Liver (tissue), 9 donors: ENCODE measurements around the gene TSPAN18. TPM values are rescaled to one million over a fixed set of nuclear protein-coding genes. Genes with fewer than 3 reads are reported as not detected.

ENCODE experiments used
- DNase-seq: peaks from one replicate; pipeline ENCODE4 v3.0.0-alpha.2; 2017; ENCODE audit warnings: low spot score
- H3K27ac ChIP-seq, 2 donors: one replicate each; pipeline ENCODE4 v1.7.0; 2013; ENCODE audit warnings: inconsistent platforms in 2 of 2, low read length in 2 of 2, control low read depth in 1 of 2, low read depth in 1 of 2, mild to moderate bottlenecking in 1 of 2
- H3K27me3 ChIP-seq, 4 donors: one replicate each; pipeline versions ENCODE4 v1.6.1 to v1.7.0; 2013; ENCODE audit warnings: low read length in 3 of 4, inconsistent platforms in 1 of 4, mild to moderate bottlenecking in 1 of 4, moderate library complexity in 1 of 4; ENCODE audit not compliant: control insufficient read depth in 4 of 4, insufficient read depth in 4 of 4
- H3K36me3 ChIP-seq, 4 donors: one replicate each; pipeline versions ENCODE4 v1.6.1 to v1.7.0; 2013; ENCODE audit warnings: low read length in 3 of 4, mild to moderate bottlenecking in 3 of 4, low read depth in 1 of 4, moderate library complexity in 1 of 4; ENCODE audit not compliant: control insufficient read depth in 4 of 4, insufficient read depth in 3 of 4
- H3K4me1 ChIP-seq, 4 donors: one replicate each; pipeline versions ENCODE4 v1.6.1 to v1.7.0; 2013; ENCODE audit warnings: low read length in 3 of 4, mild to moderate bottlenecking in 3 of 4, moderate library complexity in 1 of 4; ENCODE audit not compliant: control insufficient read depth in 4 of 4, insufficient read depth in 4 of 4
- H3K4me3 ChIP-seq, 3 donors: one replicate each; pipeline versions ENCODE4 v1.6.1 to v1.7.0; 2013; ENCODE audit warnings: low read length in 3 of 3, control low read depth in 1 of 3, low read depth in 1 of 3, mild to moderate bottlenecking in 1 of 3
- H3K9ac ChIP-seq, 2 donors: one replicate each; pipeline ENCODE4 v1.7.0; 2013; ENCODE audit warnings: low read length in 2 of 2, mild to moderate bottlenecking in 2 of 2, moderate library complexity in 2 of 2, control low read depth in 1 of 2, low read depth in 1 of 2
- H3K9me3 ChIP-seq, 4 donors: one replicate each; pipeline versions ENCODE4 v1.6.1 to v1.7.0; 2013; ENCODE audit warnings: low read length in 3 of 4; ENCODE audit not compliant: control insufficient read depth in 4 of 4
- FOXA2 ChIP-seq: IDR thresholded peaks from 2 replicates; pipeline ENCODE4 v1.6.1; 2016; ENCODE audit warnings: antibody characterized with exemption
- HNF4A ChIP-seq, 2 donors: conservative IDR thresholded peaks; 2 replicates each; pipeline ENCODE4 v1.6.1; 2016; ENCODE audit warnings: antibody characterized with exemption in 2 of 2, mild to moderate bottlenecking in 2 of 2
- HNF4G ChIP-seq: IDR thresholded peaks from 2 replicates; pipeline ENCODE4 v1.6.1; 2016; ENCODE audit warnings: antibody characterized with exemption
- JUND ChIP-seq, 2 donors: IDR thresholded peaks; 2 replicates each; pipeline ENCODE4 v1.6.1; 2016; ENCODE audit warnings: antibody characterized with exemption in 2 of 2
- NR2F2 ChIP-seq: IDR thresholded peaks from 2 replicates; pipeline ENCODE4 v1.6.1; 2016; ENCODE audit warnings: antibody characterized with exemption
- RAD21 ChIP-seq, 2 donors: IDR thresholded peaks; 2 replicates each; pipeline ENCODE4 v1.6.1; 2016; ENCODE audit warnings: antibody characterized with exemption in 2 of 2, mild to moderate bottlenecking in 2 of 2
- RXRA ChIP-seq, 2 donors: IDR thresholded peaks; 2 replicates each; pipeline ENCODE4 v1.6.1; 2017 to 2018; ENCODE audit warnings: antibody characterized with exemption in 2 of 2, mild to moderate bottlenecking in 1 of 2
- SP1 ChIP-seq: IDR thresholded peaks from 2 replicates; pipeline ENCODE4 v1.6.1; 2018; ENCODE audit warnings: antibody characterized with exemption, mild to moderate bottlenecking
- TAF1 ChIP-seq: conservative IDR thresholded peaks from 2 replicates; pipeline ENCODE4 v1.6.1; 2016; ENCODE audit warnings: antibody characterized with exemption, mild to moderate bottlenecking
- YY1 ChIP-seq: IDR thresholded peaks from 2 replicates; pipeline ENCODE4 v1.6.1; 2016; ENCODE audit warnings: antibody characterized with exemption, mild to moderate bottlenecking
- WGBS: extraction: QIAGEN DNeasy Blood & Tissue Kit; methylation state at CpG from one replicate; pipeline ENCODE4 v1.1.7; 2013; 5-methylcytosine and 5-hydroxymethylcytosine counted together
- polyA plus RNA-seq, 2 donors: library from polyadenylated mRNA; stranded (reverse) in 1 of 2; unstranded in 1 of 2; fragments of 200-250 nt in 1 of 2; fragments of >200 nt in 1 of 2; fragmentation: Nextera tagmentation in 1 of 2; extraction: Ambion mirVana in 1 of 2; gene quantifications; one replicate each; pipeline versions ENCODE4 v1.2.1 to v1.2.3, GENCODE V29; 2013 to 2015
- total RNA-seq, 2 donors: library from RNA; depleted of rRNA; stranded (reverse); fragments of >200 nt; gene quantifications; one replicate each; pipeline ENCODE4 v1.2.3, GENCODE V29; 2014
- TF ChIP-seq, protein P1 (sequence below): IDR thresholded peaks from 2 replicates; pipeline ENCODE4 v1.6.1; 2016; ENCODE audit warnings: antibody characterized with exemption
- TF ChIP-seq, protein P2 (sequence below): IDR thresholded peaks from 2 replicates; pipeline ENCODE4 v1.6.1; 2016; ENCODE audit warnings: antibody characterized with exemption, mild to moderate bottlenecking
- donor health status: healthy.
- donor health status: healthy.
- donor health status: healthy.
- donor health status: healthy.
- donor health status: healthy.

TSPAN18 gene
- total and polyA plus RNA-seq, 4 donors, result 1.2 to 5.0 (median 2.8) TPM

DNA sequence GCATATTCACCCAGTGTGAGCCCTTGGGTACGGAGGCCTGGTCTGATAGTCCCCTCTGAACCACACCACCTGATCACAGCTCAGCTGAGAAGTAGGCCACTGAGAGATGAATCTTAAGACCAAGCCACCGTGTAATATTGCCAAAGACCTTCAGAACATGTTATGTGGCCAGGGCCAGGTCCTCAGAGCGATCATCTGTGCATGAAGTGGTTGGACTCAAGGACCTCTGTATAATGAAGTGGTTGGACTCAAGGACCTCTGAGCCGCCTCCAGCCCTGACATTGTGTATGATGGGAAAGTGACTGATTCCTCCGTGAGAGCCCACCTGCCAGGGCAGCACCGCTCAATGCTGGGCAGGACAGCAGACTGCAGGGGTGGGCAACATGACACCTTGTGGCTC lies 153.7 kb downstream of the TSPAN18 start:
- 97% methylated on average over 6 of the region's 6 CpGs for WGBS
- H3K27ac ChIP-seq, result no peak overlapping the region

DNA sequence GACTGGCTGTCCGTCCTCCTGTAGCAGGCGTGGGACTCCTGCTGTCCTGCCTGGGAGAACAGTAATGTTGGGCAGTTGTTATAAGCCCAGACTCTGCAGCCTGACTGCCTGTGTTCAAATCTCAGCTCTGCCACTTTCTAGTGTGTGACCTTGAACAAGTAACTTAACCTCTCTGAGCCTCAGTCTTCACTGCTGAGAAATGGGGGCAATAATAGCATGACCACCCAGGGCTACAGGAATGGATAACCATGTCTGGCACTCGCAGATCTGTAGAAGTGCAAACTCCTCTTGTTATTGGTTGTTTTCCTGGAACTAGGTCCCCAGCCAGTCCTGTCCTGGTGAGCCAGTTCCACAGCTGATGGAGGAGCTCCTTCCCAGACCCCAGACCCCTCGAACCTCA lies 154.2 kb downstream of the TSPAN18 start:
- Histone ChIP-seq H3K4me3 (no peak overlapping the region), H3K27ac (no peak overlapping the region), H3K36me3 (no peaks in the 10 kb centered on the region), H3K9ac (no peak overlapping the region), H3K27me3 (no peaks in the 10 kb centered on the region), H3K4me1 (no peaks in the 10 kb centered on the region), H3K9me3 (no peaks in the 10 kb centered on the region)
- WGBS, result 87% methylated on average over 4 of the region's 4 CpGs
- TF ChIP-seq, protein P1, sequence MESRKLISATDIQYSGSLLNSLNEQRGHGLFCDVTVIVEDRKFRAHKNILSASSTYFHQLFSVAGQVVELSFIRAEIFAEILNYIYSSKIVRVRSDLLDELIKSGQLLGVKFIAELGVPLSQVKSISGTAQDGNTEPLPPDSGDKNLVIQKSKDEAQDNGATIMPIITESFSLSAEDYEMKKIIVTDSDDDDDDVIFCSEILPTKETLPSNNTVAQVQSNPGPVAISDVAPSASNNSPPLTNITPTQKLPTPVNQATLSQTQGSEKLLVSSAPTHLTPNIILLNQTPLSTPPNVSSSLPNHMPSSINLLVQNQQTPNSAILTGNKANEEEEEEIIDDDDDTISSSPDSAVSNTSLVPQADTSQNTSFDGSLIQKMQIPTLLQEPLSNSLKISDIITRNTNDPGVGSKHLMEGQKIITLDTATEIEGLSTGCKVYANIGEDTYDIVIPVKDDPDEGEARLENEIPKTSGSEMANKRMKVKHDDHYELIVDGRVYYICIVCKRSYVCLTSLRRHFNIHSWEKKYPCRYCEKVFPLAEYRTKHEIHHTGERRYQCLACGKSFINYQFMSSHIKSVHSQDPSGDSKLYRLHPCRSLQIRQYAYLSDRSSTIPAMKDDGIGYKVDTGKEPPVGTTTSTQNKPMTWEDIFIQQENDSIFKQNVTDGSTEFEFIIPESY, result no peak
- no peak for TF ChIP-seq HNF4A (conservative IDR thresholded peaks at IDR 0.05)
- no peak for TF ChIP-seq JUND (IDR thresholded peaks at IDR 0.05)
- no peak for DNase-seq

More for the DNA sequence above, 153.7 kb downstream of the TSPAN18 start:
- H3K36me3 ChIP-seq, result no peaks in the 10 kb centered on the region
- TF ChIP-seq SP1, result no peak
- no peak for TF ChIP-seq FOXA2
- TF ChIP-seq RXRA (IDR thresholded peaks at IDR 0.05), result no peak
- TF ChIP-seq NR2F2, result no peak
- TF ChIP-seq JUND (IDR thresholded peaks at IDR 0.05), result no peak
- TF ChIP-seq YY1, result no peak
- TF ChIP-seq, protein P1, result no peak
- no peak for TF ChIP-seq HNF4A (conservative IDR thresholded peaks at IDR 0.05)
- H3K9ac ChIP-seq, result no peak overlapping the region
- no peaks in the 10 kb centered on the region for H3K27me3 ChIP-seq
- no peaks in the 10 kb centered on the region for H3K4me1 ChIP-seq
- H3K9me3 ChIP-seq, result no peaks in the 10 kb centered on the region
- H3K4me3 ChIP-seq, result no peak overlapping the region
- no peak for DNase-seq

GRCh38 chr11:44883277-44883676 lies 156.5 kb downstream of the TSPAN18 start:
- WGBS, result 78% methylated on average over 6 of the region's 6 CpGs

More at GRCh38 chr11:44883277-44883676, 156.5 kb downstream of the TSPAN18 start:
- no peak overlapping the region for H3K4me3 ChIP-seq
- no peak overlapping the region for H3K9ac ChIP-seq
- DNase-seq, result no peak
- H3K36me3 ChIP-seq, result no peaks in the 10 kb centered on the region
- H3K27me3 ChIP-seq, result no peaks in the 10 kb centered on the region
- no peaks in the 10 kb centered on the region for H3K4me1 ChIP-seq
- no peak overlapping the region for H3K27ac ChIP-seq
- TF ChIP-seq RXRA (IDR thresholded peaks at IDR 0.05) (no peak), JUND (IDR thresholded peaks at IDR 0.05) (no peak), HNF4G (no peak), TAF1 (no peak), RAD21 (IDR thresholded peaks at IDR 0.05) (no peak)
- TF ChIP-seq, protein P2, sequence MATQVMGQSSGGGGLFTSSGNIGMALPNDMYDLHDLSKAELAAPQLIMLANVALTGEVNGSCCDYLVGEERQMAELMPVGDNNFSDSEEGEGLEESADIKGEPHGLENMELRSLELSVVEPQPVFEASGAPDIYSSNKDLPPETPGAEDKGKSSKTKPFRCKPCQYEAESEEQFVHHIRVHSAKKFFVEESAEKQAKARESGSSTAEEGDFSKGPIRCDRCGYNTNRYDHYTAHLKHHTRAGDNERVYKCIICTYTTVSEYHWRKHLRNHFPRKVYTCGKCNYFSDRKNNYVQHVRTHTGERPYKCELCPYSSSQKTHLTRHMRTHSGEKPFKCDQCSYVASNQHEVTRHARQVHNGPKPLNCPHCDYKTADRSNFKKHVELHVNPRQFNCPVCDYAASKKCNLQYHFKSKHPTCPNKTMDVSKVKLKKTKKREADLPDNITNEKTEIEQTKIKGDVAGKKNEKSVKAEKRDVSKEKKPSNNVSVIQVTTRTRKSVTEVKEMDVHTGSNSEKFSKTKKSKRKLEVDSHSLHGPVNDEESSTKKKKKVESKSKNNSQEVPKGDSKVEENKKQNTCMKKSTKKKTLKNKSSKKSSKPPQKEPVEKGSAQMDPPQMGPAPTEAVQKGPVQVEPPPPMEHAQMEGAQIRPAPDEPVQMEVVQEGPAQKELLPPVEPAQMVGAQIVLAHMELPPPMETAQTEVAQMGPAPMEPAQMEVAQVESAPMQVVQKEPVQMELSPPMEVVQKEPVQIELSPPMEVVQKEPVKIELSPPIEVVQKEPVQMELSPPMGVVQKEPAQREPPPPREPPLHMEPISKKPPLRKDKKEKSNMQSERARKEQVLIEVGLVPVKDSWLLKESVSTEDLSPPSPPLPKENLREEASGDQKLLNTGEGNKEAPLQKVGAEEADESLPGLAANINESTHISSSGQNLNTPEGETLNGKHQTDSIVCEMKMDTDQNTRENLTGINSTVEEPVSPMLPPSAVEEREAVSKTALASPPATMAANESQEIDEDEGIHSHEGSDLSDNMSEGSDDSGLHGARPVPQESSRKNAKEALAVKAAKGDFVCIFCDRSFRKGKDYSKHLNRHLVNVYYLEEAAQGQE, result no peak
- H3K9me3 ChIP-seq, result no peaks in the 10 kb centered on the region
